HG02798 (cell line): ENCODE measurements around the gene NBPF19.
"Not testable (repeated sequence)": the region's sequence is repeated elsewhere in the genome, so short reads cannot be mapped to it uniquely, and the experiment has no call there.

Source experiments
- ATAC-seq: cut with Tn5 transposase; IDR thresholded peaks from one replicate; pipeline ENCODE4 v1.9.1; 2021; ENCODE audit warnings: mild to moderate bottlenecking; ENCODE audit not compliant: unreplicated experiment, poor library complexity

Gene NBPF19

DNA sequence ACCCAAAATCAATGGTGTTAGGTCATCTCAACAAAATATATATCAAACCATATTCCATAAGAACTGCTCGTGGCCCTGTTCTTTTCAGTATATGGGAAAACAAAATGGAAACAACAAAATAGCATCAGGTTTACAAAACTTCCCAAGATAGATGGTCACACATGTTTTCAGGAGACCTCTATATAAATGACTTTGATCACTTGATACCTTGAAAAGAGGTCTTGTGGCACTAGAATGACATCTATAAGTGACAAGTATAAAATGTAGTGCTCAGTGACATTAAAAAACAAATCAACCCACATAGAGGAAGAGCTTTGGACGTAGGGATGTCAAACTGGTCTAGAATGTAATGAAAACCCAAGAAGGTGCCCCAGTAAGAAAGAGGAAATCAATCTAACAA, at the start of gene NBPF19:
Gene NBPF19, plus strand, starts transcription at position 301 of the 400 bp plus-strand sequence. CDS start 888 bp downstream, outside the sequence.
- not testable (repeated sequence) for ATAC-seq

- not testable (repeated sequence) for ATAC-seq
Observed at GRCh38 chr1:149428317-149428716, 46.5 kb upstream of the NBPF19 start.

GRCh38 chr1:149445451-149445850, 29.4 kb upstream of the NBPF19 start:
- not testable (repeated sequence) for ATAC-seq

DNA sequence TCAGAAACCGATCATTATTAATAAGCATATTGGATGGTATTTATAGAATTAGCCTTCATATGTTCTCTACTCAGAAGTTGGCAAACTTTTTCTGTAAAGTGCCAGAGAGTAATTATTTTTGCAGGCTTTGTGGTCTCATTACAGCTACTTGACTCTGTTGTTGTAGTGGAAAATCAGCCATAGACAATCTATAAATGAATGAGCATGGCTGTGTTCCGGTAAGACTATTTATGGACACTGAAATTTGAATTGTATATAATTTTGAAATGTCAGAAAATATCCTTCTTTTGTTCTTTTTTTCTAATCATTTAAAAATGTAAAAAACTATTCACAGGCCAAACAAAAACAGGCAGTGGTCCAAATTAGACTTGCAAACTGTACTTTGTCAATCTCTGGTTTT, 22.6 kb upstream of the NBPF19 start:
- not testable (repeated sequence) for ATAC-seq

GRCh38 chr1:149452652-149453051, 22.2 kb upstream of the NBPF19 start:
- not testable (repeated sequence) for ATAC-seq

GRCh38 chr1:149558350-149558825, 83.5 kb downstream of the NBPF19 start:
- ATAC-seq = not testable (repeated sequence)

GRCh38 chr1:149561806-149562205, 87.0 kb downstream of the NBPF19 start:
- ATAC-seq = not testable (repeated sequence)

GRCh38 chr1:149565485-149565884, 90.6 kb downstream of the NBPF19 start:
- not testable (repeated sequence) for ATAC-seq

DNA sequence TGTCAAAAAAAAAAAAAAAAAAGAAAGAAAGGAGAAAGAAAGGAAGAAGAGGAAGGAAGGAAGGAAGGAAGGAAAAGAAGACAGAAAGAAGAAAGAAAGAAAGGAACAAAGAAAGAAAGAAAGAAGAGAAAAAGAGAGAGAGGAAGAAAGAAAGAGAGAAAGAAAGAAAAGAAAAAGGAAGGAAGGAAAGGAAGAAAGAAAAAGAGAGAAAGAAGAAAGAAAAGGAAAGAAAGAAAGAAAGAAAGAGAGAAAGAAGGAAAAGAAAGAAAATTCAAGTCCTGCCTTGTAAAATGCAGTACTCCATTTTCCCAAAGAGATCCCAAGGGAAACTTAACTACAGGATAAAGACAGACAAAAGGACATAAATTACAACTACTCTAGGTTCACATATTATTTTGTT, 97.9 kb downstream of the NBPF19 start:
- not testable (repeated sequence) for ATAC-seq

DNA sequence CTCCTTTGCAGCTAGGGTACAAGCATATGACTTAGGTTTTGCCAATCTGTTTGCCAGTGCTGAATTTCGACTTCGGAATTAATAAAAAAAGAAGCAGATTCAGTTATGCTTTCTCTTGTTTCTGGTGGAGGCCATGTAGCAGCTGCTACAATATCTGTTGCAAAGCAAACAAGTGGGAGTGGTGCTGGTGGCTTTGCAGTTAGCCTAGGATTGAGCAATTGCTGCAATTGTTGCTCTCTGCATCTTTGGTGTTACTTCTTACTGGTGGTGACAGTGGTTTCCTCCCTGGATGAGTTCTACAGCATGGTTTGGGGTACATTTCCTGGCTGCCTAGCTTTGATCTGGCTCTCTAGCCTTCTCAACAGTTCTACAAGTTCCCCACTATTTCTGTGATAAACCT, 110.7 kb downstream of the NBPF19 start:
- ATAC-seq = not testable (repeated sequence)
